HCT116 (cell line): ENCODE data around the gene PKN2. TPM values are rescaled to one million over a fixed set of nuclear protein-coding genes. Genes with fewer than 3 reads are reported as not detected.

Experiments
- ATAC-seq: fragments of 200-7000 bp; cut with Tn5 transposase; 2 replicates; pipeline ENCODE4 v1.9.1; 2020; ENCODE audit warnings: mild to moderate bottlenecking, moderate library complexity
- BruUV-seq: library from RNA; stranded (reverse); fragments of 400-500 nt; replicated peaks from 2 replicates; lab custom pipeline; 2021; lab: Mats Ljungman, UMichigan
- CTCF ChIA-PET: fragments of 300-600 bp; sonication (Branson Sonifier 250); formaldehyde crosslinking; loops from one replicate; lab custom pipeline; 2021; ENCODE audit warnings: antibody characterized with exemption; lab: Charles Lee
- POLR2A ChIA-PET: fragments of 300-600, 350-600 bp; sonication (Branson Sonifier 250); formaldehyde crosslinking; loops from one replicate; lab custom pipeline; 2021; ENCODE audit warnings: antibody characterized with exemption; lab: Charles Lee
- RAD21 ChIA-PET, 2 experiments: fragments of 300-600 bp; sonication (Branson Sonifier 250); formaldehyde crosslinking; loops; one replicate each; lab custom pipeline; 2023; ENCODE audit warnings: low total read pairs in 2 of 2; ENCODE audit not compliant: uncharacterized antibody in 2 of 2, unreplicated experiment in 2 of 2, low non-redundant PET in 1 of 2; lab: Charles Lee
- DNase-seq: peaks from one replicate; pipeline ENCODE4 v3.0.0-alpha.2; 2010; ENCODE audit warnings: low read depth, low spot score
- H2AFZ ChIP-seq: fragments of 200-600 bp; shearing (Covaris generic), sonication (generic); 2 replicates; pipeline ENCODE4 v1.6.1; 2017; ENCODE audit warnings: low read depth, mixed run types, mixed read lengths, antibody characterized with exemption, low read length; ENCODE audit not compliant: poor library complexity, severe bottlenecking
- H3K27ac ChIP-seq: 2 replicates; pipeline ENCODE4 v1.5.1; 2012; ENCODE audit warnings: low read depth, low read length
- H3K27me3 ChIP-seq: fragments of 200-600 bp; sonication (generic); 2 replicates; pipeline ENCODE4 v1.6.1; 2016; ENCODE audit warnings: mixed run types, low read length, mixed read lengths; ENCODE audit not compliant: insufficient read depth
- H3K36me3 ChIP-seq, 2 experiments: fragments of 200-500 bp in 1 of 2; fragments of 200-600 bp in 1 of 2; sonication (Bioruptor generic) in 1 of 2; sonication (generic) in 1 of 2; 2 replicates each; pipeline versions ENCODE4 v1.5.1 to v1.6.1; 2014 to 2016; ENCODE audit warnings: low read length in 2 of 2, inconsistent platforms in 1 of 2, mixed read lengths in 1 of 2, mixed run types in 1 of 2; ENCODE audit not compliant: insufficient read depth in 2 of 2, control insufficient read depth in 1 of 2
- H3K4me1 ChIP-seq, 2 experiments: fragments of 200-600 bp in 1 of 2; sonication (generic) in 1 of 2; 2 replicates each; pipeline versions ENCODE4 v1.5.1 to v1.6.1; 2012 to 2017; ENCODE audit warnings: low read length in 2 of 2, inconsistent platforms in 1 of 2, mild to moderate bottlenecking in 1 of 2, mixed read lengths in 1 of 2, mixed run types in 1 of 2, moderate library complexity in 1 of 2; ENCODE audit not compliant: insufficient read depth in 2 of 2, control insufficient read depth in 1 of 2
- H3K4me2 ChIP-seq: fragments of 200-600 bp; sonication (generic); 2 replicates; pipeline ENCODE4 v1.6.1; 2017; ENCODE audit warnings: mixed run types, low read length, mixed read lengths
- H3K4me3 ChIP-seq, 2 experiments: fragments of 200-600 bp in 1 of 2; sonication (generic) in 1 of 2; replicated peaks in 1 of 2; 2 replicates each; pipeline ENCODE4 v1.5.1; 2011 to 2016; ENCODE audit warnings: low read length in 2 of 2, control low read depth in 1 of 2, low read depth in 1 of 2, mild to moderate bottlenecking in 1 of 2, mixed read lengths in 1 of 2, mixed run types in 1 of 2
- H3K79me2 ChIP-seq: fragments of 200-600 bp; sonication (generic); 2 replicates; pipeline ENCODE4 v1.6.1; 2017; ENCODE audit warnings: mild to moderate bottlenecking, mixed run types, low read length, moderate library complexity, mixed read lengths; ENCODE audit not compliant: insufficient read depth
- H3K9ac ChIP-seq: fragments of 200-600 bp; sonication (generic); 2 replicates; pipeline ENCODE4 v1.6.1; 2016; ENCODE audit warnings: low read length, mixed read lengths
- H3K9me2 ChIP-seq: fragments of 200-600 bp; sonication (generic), shearing (Covaris generic); 2 replicates; pipeline ENCODE4 v1.6.1; 2017; ENCODE audit warnings: mixed run types, mild to moderate bottlenecking, moderate library complexity; ENCODE audit not compliant: insufficient read depth
- H3K9me3 ChIP-seq, 2 experiments: fragments of 200-500 bp in 1 of 2; fragments of 200-600 bp in 1 of 2; sonication (Bioruptor generic) in 1 of 2; sonication (generic) in 1 of 2; 2 replicates each; pipeline ENCODE4 v1.6.1; 2014 to 2017; ENCODE audit warnings: low read length in 2 of 2, mixed read lengths in 2 of 2, inconsistent platforms in 1 of 2, low read depth in 1 of 2, mild to moderate bottlenecking in 1 of 2, mixed run types in 1 of 2, moderate library complexity in 1 of 2; ENCODE audit not compliant: control insufficient read depth in 1 of 2, insufficient read depth in 1 of 2
- H4K20me1 ChIP-seq: fragments of 200-600 bp; sonication (generic), shearing (Covaris generic); 2 replicates; pipeline ENCODE4 v1.6.1; 2017; ENCODE audit warnings: mixed run types, mild to moderate bottlenecking, moderate library complexity; ENCODE audit not compliant: insufficient read depth
- CEBPB ChIP-seq: IDR thresholded peaks from 2 replicates; pipeline ENCODE4 v1.6.1; 2012; ENCODE audit warnings: low read depth
- EGR1 ChIP-seq: IDR thresholded peaks from 2 replicates; pipeline ENCODE4 v1.6.1; 2012; ENCODE audit warnings: low read depth
- ELF1 ChIP-seq: IDR thresholded peaks from 2 replicates; pipeline ENCODE4 v1.6.1; 2012; ENCODE audit warnings: low read depth, borderline replicate concordance
- EZH2 ChIP-seq: fragments of 200-600 bp; sonication (generic); IDR thresholded peaks from 2 replicates; pipeline ENCODE4 v1.6.1; 2017; ENCODE audit warnings: antibody characterized with exemption, mixed run types
- EZH2phosphoT487 ChIP-seq: fragments of 200-600 bp; IDR thresholded peaks from 2 replicates; pipeline ENCODE4 v1.6.1; 2018; ENCODE audit warnings: antibody characterized with exemption, borderline replicate concordance
- FOSL1 ChIP-seq: IDR thresholded peaks from 2 replicates; pipeline ENCODE4 v1.6.1; 2012; ENCODE audit warnings: low read depth
- JUND ChIP-seq: IDR thresholded peaks from 2 replicates; pipeline ENCODE4 v1.6.1; 2012
- POLR2A ChIP-seq: IDR thresholded peaks from 2 replicates; pipeline ENCODE4 v1.7.0; 2011; ENCODE audit warnings: borderline replicate concordance; ENCODE audit not compliant: insufficient read depth, insufficient read length; ENCODE audit errors: extremely low read depth
- POLR2AphosphoS5 ChIP-seq: IDR thresholded peaks from 2 replicates; pipeline ENCODE4 v1.6.1; 2011; ENCODE audit warnings: mild to moderate bottlenecking, low read depth, low read length, moderate library complexity
- RAD21 ChIP-seq: IDR thresholded peaks from 2 replicates; pipeline ENCODE4 v1.6.1; 2012; ENCODE audit warnings: low read depth, mild to moderate bottlenecking
- REST ChIP-seq: IDR thresholded peaks from 2 replicates; pipeline ENCODE4 v1.6.1; 2012; ENCODE audit warnings: low read depth
- SIN3A ChIP-seq: IDR thresholded peaks from 2 replicates; pipeline ENCODE4 v1.6.1; 2012; ENCODE audit warnings: low read depth
- SP1 ChIP-seq: IDR thresholded peaks from 2 replicates; pipeline ENCODE4 v1.6.1; 2012; ENCODE audit warnings: low read depth
- SRF ChIP-seq: IDR thresholded peaks from 2 replicates; pipeline ENCODE4 v1.6.1; 2012; ENCODE audit warnings: low read depth
- TCF7L2 ChIP-seq: IDR thresholded peaks from 2 replicates; pipeline ENCODE4 v1.7.0; 2011; ENCODE audit warnings: borderline replicate concordance, inconsistent platforms; ENCODE audit not compliant: insufficient read depth, insufficient read length; ENCODE audit errors: extremely low read depth
- ZBTB33 ChIP-seq: IDR thresholded peaks from 2 replicates; pipeline ENCODE4 v1.6.1; 2011; ENCODE audit warnings: mild to moderate bottlenecking, low read length, moderate library complexity; ENCODE audit not compliant: insufficient replicate concordance; ENCODE audit errors: extremely low read depth
- ZFX ChIP-seq: fragments of 450-650 bp; IDR thresholded peaks from 2 replicates; pipeline ENCODE4 v1.6.1; 2017
- ZNF274 ChIP-seq: fragments of 200-500 bp; sonication (Bioruptor generic); IDR thresholded peaks from 2 replicates; pipeline ENCODE4 v1.6.1; 2014; ENCODE audit warnings: mild to moderate bottlenecking, low read depth, low read length, inconsistent platforms
- intact Hi-C: fragments of 100-400 bp; cut with micrococcal nuclease; formaldehyde crosslinking; loops from 2 replicates; pipeline ENCODE4 v1.10.0; 2022
- total RNA-seq: library from RNA; stranded (reverse); gene quantifications from one replicate; pipeline ENCODE4 v1.2.1, GENCODE V29; 2021; ENCODE audit not compliant: unreplicated experiment

The PKN2 gene
- total RNA-seq, 1 experiment from 2014 or later, result 44.3 TPM

GRCh38 chr1:88668405-88668804 is 15.7 kb upstream of the PKN2 start:
- H3K9me2 ChIP-seq, result no peaks in the 10 kb centered on the region
- no peak overlapping the region for H3K27ac ChIP-seq
- no peaks in the 10 kb centered on the region for H3K9me3 ChIP-seq
- TF ChIP-seq EZH2 (no peak), ELF1 (no peak), ZNF274 (no peak), SIN3A (no peak), CEBPB (no peak), SRF (no peak), REST (no peak), ZBTB33 (no peak), EGR1 (no peak), TCF7L2 (no peak), RAD21 (no peak), FOSL1 (no peak), POLR2AphosphoS5 (no peak), EZH2phosphoT487 (no peak), ZFX (no peak), JUND (no peak), POLR2A (no peak), SP1 (no peak)
- no peaks in the 10 kb centered on the region for H3K27me3 ChIP-seq
- ATAC-seq (no peak), DNase-seq (no peak)
- H4K20me1 ChIP-seq, result no peaks in the 10 kb centered on the region
- CTCF ChIA-PET, result interaction anchor here (0.8 kb wide), 1 partner anchor 13 kb away, joined by 4 read pairs; no protein-coding TSS in a partner anchor
- POLR2A ChIA-PET, result no interaction called here
- H2AFZ ChIP-seq, result no peak overlapping the region
- H3K4me1 ChIP-seq, result no peaks in the 10 kb centered on the region
- no peaks in the 10 kb centered on the region for H3K36me3 ChIP-seq
- H3K4me3 ChIP-seq, result no peak overlapping the region
- intact Hi-C loops, result no loop called here
- RAD21 ChIA-PET, result no interaction called here
- no peak overlapping the region for H3K4me2 ChIP-seq
- BruUV-seq, result no TSS peak
- no peaks in the 10 kb centered on the region for H3K79me2 ChIP-seq
- no peak overlapping the region for H3K9ac ChIP-seq
